NT2/D1 (cell line): Measurements from ENCODE around the gene PDE6G.

ENCODE experiments used
- DNase-seq: peaks from one replicate; pipeline ENCODE4 v3.0.0-alpha.2; 2011; ENCODE audit warnings: low read depth, low spot score
- H3K27me3 ChIP-seq: 2 replicates; pipeline ENCODE4 v1.6.0; 2011; ENCODE audit warnings: mild to moderate bottlenecking; ENCODE audit not compliant: insufficient read length, insufficient read depth
- H3K36me3 ChIP-seq: 2 replicates; pipeline ENCODE4 v1.6.1; 2011; ENCODE audit warnings: mild to moderate bottlenecking, low read length, mixed read lengths; ENCODE audit not compliant: insufficient read depth, insufficient read length
- H3K4me1 ChIP-seq: 2 replicates; pipeline ENCODE4 v1.5.1; 2011; ENCODE audit not compliant: insufficient read depth, insufficient read length
- H3K4me3 ChIP-seq: 2 replicates; pipeline ENCODE4 v1.5.1; 2011; ENCODE audit warnings: low read depth; ENCODE audit not compliant: insufficient read length
- H3K9ac ChIP-seq: 2 replicates; pipeline ENCODE4 v1.6.0; 2011; ENCODE audit warnings: low read depth; ENCODE audit not compliant: insufficient read length
- H3K9me3 ChIP-seq: 2 replicates; pipeline ENCODE4 v1.5.1; 2011; ENCODE audit warnings: mild to moderate bottlenecking, low read length; ENCODE audit not compliant: insufficient read depth
- SUZ12 ChIP-seq: IDR thresholded peaks from 2 replicates; pipeline ENCODE4 v1.6.1; 2011; ENCODE audit not compliant: insufficient read length, insufficient read depth; ENCODE audit errors: extremely low read depth
- YY1 ChIP-seq: IDR thresholded peaks from 2 replicates; pipeline ENCODE4 v1.6.1; 2011; ENCODE audit not compliant: insufficient read length, insufficient read depth
- ZNF274 ChIP-seq: IDR thresholded peaks from 2 replicates; pipeline ENCODE4 v1.6.1; 2011; ENCODE audit warnings: mild to moderate bottlenecking, low read depth, low read length

The PDE6G gene

DNA sequence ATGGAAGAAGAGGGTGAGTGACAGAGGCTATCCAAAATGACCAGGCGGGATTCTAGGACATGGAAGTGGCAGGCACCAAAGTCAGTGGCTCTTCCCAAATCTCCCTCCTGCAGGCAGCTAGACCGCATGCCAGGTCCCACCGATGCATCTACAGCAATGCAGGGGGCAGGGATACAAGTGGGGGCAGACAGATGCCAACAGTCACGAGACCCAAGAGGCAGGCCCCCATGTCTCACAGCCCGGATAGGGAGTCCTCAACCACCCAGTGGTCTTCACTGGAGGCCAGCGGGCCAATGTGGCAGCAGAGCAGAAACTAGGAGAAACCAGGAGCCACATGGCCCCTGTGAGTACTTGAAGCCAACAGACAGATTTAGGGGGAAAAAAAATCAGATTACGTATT, 39.5 kb downstream of the PDE6G start:
- Histone ChIP-seq H3K9me3 (peaks cover 12% of the 10 kb centered on the region; the same call in 1 of the 2 replicates), H3K4me1 (no peaks in the 10 kb centered on the region), H3K9ac (no peak overlapping the region), H3K27me3 (no peaks in the 10 kb centered on the region), H3K4me3 (no peak overlapping the region), H3K36me3 (peaks cover 78% of the 10 kb centered on the region)
- TF ChIP-seq YY1 = no peak
- no peak for TF ChIP-seq ZNF274
- no peak for TF ChIP-seq SUZ12
- no peak for DNase-seq

GRCh38 chr17:81615401-81615930, 40.9 kb downstream of the PDE6G start:
- Histone ChIP-seq H3K9ac (no peak overlapping the region), H3K4me3 (no peak overlapping the region), H3K36me3 (peaks cover 71% of the 10 kb centered on the region), H3K27me3 (no peaks in the 10 kb centered on the region), H3K9me3 (peaks cover 12% of the 10 kb centered on the region; the same call in 1 of the 2 replicates), H3K4me1 (no peaks in the 10 kb centered on the region)
- no peak for TF ChIP-seq SUZ12
- no peak for TF ChIP-seq YY1
- no peak for TF ChIP-seq ZNF274
- no peak for DNase-seq

DNA sequence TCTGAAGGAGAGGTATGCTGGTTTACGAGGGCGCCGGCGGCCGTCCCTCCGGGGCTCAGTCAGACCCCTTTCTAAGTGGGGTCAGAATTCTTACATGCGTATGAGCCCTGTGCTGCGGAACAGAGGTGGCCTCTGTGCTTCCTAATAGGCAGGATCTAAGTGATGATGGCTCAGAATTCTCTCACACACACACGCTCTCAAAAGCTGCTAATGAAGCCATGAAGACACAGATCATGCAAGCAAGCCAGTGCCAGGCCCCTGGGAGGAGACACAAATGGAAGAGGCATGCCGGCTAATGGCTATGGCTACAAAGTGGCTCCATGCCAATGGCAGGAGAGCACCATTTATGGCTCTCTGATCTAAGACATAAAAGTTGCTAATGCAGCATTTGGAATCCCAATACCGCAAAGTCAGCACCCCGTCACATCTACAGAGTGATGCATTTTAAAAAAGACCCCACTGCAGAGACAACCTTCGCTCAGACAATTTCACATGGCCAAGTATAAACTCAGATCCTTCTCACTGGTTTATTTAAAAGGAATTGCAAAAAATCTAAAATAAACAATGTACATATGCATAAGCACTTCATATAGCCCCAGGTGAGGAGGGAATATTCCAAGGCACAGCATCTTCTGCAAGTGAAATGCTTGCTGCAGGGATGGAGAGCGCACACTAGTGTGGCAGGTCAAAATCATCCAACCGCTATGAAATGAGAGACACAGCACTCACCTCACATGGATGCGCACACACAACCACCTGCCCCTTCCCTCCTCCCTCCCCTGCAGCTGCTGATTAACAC, 44.0 kb downstream of the PDE6G start:
- H3K4me1 ChIP-seq = no peaks in the 10 kb centered on the region
- DNase-seq = no peak
- H3K4me3 ChIP-seq = no peak overlapping the region
- no peak overlapping the region for H3K9ac ChIP-seq
- TF ChIP-seq YY1 (no peak), SUZ12 (no peak), ZNF274 (no peak)
- H3K27me3 ChIP-seq = no peaks in the 10 kb centered on the region
- H3K9me3 ChIP-seq = peaks cover 8% of the 10 kb centered on the region; the same call in 1 of the 2 replicates
- peaks cover 85% of the 10 kb centered on the region for H3K36me3 ChIP-seq

DNA sequence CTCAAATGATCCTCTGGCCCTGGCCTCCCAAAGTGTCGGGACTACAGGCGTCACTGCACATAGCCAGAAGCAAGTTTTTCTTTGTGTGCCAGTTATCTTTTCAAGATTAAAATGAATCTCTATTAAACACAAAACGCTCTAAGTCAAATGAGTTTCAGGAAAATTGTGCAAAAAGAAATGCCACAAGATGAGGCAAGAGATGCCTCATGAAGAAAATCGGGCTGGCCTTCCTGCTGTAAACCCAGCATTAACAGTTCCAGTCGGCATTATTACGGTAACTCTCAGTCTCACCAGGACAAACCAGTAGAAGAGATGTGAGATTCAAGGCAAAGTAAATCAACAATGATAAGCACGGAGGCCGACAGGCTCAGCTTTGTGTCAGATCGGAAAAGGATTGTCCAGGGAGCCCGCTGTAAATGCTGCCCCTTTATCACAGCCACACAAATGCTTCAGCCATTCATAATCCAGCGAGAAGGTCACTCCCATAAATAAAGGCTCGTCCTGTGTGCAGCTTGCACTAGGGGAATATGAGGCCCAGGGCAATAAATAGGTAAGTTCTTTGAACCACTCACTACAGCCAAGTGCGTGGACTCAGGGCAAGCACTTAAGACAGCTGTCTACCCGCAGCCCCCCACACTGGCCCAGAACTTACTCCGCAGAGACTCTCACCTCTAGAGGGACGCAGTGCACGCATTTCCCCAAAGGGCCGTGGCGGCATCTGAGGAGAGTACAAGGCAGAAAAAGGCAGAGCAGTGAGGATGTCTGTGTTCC, 46.6 kb downstream of the PDE6G start:
- DNase-seq = no peak
- no peak overlapping the region for H3K4me3 ChIP-seq
- H3K9ac ChIP-seq = no peak overlapping the region
- H3K4me1 ChIP-seq = no peaks in the 10 kb centered on the region
- peaks cover 85% of the 10 kb centered on the region for H3K36me3 ChIP-seq
- TF ChIP-seq ZNF274 (no peak), SUZ12 (no peak), YY1 (no peak)
- no peaks in the 10 kb centered on the region for H3K27me3 ChIP-seq
- H3K9me3 ChIP-seq = no peaks in the 10 kb centered on the region

DNA sequence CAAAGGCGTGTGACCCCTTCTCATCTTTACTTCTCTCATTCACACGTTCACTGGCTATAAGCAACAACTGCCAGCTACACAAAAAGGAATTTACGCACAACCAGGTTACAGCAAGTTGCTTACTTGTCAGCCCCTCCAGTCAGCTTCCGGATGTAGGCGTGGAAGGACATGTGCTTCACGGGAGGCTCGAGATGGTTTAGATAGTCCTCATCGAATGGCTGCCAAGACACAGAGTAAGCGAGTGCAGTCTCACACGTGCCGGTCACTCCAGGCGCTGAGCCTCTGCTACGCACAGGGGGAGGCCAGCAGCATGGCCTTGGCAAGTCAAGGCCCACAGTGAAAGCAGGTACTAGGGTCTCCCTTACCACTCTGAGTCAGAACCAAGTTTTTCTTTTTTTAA, 47.7 kb downstream of the PDE6G start:
- Histone ChIP-seq H3K4me1 (no peaks in the 10 kb centered on the region), H3K9ac (no peak overlapping the region), H3K36me3 (peaks cover 86% of the 10 kb centered on the region), H3K4me3 (no peak overlapping the region), H3K9me3 (no peaks in the 10 kb centered on the region), H3K27me3 (no peaks in the 10 kb centered on the region)
- TF ChIP-seq SUZ12 (no peak), YY1 (no peak), ZNF274 (no peak)
- no peak for DNase-seq

GRCh38 chr17:81608082-81608481, 48.3 kb downstream of the PDE6G start:
- Histone ChIP-seq H3K9ac (no peak overlapping the region), H3K4me3 (no peak overlapping the region), H3K4me1 (no peaks in the 10 kb centered on the region), H3K27me3 (no peaks in the 10 kb centered on the region), H3K9me3 (no peaks in the 10 kb centered on the region), H3K36me3 (peaks cover 86% of the 10 kb centered on the region)
- TF ChIP-seq SUZ12 = no peak
- no peak for TF ChIP-seq ZNF274
- no peak for TF ChIP-seq YY1
- no peak for DNase-seq

GRCh38 chr17:81607431-81607830, 48.9 kb downstream of the PDE6G start:
- Histone ChIP-seq H3K4me3 (no peak overlapping the region), H3K4me1 (no peaks in the 10 kb centered on the region), H3K9ac (no peak overlapping the region), H3K36me3 (peaks cover 86% of the 10 kb centered on the region), H3K27me3 (no peaks in the 10 kb centered on the region), H3K9me3 (no peaks in the 10 kb centered on the region)
- TF ChIP-seq SUZ12 = no peak
- no peak for TF ChIP-seq ZNF274
- no peak for TF ChIP-seq YY1
- DNase-seq = no peak
